Activated naive CD4-positive, alpha-beta T cell (primary cell): ENCODE results near the gene CSNK1D.

Experiments
- DNase-seq, 4 experiments: peaks; one replicate each; lab custom pipeline; 2025; lab: John Stamatoyannopoulos, UW

CSNK1D gene

DNA sequence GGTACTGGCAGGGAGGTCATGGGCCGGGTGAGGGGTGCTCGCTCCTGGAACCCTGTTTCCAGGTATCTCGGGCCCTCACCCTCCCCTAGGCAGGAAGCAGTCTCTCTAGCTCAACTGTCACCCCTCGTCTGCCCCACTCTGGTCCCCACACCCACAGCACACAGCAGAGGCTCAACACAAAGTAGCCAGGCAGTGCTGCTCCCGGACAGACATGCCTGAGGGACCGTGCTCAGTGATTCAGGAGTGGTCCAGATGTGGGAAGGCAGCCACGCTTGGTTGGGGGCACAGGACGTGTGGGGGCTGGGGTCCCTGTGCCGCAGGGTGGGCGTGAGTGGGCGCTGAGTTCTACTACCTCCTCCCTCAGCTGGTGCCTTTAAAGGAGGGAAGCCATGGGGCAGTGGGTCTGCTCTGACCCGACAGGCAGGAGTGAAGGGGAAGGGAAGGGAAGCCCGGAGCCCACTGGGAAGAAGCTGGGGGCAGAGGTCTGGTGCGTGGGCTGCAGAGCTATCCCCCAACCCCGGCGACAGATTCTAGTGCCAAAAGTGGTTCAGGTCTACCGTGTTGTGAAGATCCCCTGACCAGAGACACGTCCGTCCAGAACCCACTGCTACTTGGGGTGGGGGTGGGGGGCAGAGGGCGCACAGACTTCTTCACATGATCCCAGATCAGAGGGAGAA, 32.9 kb downstream of the CSNK1D start:
- no peak for DNase-seq

DNA sequence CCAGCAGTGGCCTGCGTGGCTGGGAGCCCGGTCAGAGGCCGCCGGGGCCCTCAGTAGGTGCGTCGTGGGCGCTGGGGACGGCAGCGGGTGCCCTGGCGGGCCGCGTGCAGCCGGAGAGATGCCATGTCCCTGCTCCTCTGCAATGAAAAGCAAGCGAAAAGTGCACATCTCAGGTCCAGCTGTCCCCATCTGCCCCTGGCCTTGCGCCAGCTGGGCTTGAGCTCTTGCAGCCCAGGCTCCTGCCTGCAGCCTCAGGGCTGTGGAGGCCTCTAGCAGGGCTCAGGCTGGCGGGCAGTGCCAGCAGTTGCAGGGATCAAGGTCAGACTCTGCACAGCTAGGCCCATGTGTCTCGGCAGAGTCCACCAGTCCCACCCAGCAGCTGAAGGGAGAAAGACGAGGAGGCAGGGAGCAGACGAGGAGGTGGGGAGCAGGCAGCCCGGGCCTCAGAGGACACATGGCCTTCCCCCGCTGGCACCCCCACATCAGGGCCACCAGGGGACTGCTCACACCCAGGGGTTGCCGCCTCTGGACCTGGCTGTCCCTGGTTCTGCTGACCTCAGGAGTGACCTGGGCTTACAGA, 33.5 kb downstream of the CSNK1D start:
- DNase-seq, result no peak

DNA sequence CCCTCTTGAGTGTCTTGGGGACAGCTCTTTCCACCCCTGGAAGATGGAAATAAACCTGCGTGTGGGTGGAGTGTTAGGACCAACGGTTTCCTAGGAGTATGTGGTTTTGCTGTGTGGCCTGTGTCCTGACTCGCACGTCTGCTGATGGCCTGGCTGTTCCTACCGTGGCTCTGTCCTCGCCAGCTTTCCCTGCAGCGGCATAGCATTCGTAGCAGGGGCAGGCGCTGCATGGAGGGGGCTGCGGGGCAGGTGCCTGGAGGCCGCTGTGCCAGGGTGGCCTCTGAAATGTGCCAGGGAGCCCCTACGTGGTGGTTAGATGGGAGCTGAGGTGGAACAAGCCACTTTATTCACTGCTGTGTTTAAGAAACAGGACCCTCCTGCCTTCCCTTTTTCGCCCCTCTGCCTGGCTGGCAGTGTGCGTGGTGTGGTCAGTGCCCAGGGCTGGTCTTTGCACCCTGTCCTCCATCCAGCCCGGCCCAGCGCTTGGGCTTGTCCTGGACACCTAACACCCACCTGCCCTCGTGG, 34.0 kb downstream of the CSNK1D start:
- no peak for DNase-seq

DNA sequence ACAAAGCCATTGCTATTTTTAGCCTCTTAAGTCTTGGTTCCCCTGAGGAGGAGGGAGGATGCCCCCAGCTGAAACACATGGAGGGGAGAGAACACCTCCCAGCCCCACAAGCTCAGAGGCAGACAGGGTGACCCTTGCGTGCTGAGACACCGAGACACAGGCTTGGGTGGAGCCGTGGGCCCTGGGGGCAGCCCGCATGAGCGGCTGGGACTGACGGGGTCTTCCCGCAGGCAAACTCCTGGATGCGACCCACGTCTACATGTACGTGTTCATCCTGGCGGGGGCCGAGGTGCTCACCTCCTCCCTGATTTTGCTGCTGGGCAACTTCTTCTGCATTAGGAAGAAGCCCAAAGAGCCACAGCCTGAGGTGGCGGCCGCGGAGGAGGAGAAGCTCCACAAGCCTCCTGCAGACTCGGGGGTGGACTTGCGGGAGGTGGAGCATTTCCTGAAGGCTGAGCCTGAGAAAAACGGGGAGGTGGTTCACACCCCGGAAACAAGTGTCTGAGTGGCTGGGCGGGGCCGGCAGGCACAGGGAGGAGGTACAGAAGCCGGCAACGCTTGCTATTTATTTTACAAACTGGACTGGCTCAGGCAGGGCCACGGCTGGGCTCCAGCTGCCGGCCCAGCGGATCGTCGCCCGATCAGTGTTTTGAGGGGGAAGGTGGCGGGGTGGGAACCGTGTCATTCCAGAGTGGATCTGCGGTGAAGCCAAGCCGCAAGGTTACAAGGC, 34.9 kb downstream of the CSNK1D start:
- DNase-seq, result peak in 2 of 4 experiments; percentile 36 to 51

DNA sequence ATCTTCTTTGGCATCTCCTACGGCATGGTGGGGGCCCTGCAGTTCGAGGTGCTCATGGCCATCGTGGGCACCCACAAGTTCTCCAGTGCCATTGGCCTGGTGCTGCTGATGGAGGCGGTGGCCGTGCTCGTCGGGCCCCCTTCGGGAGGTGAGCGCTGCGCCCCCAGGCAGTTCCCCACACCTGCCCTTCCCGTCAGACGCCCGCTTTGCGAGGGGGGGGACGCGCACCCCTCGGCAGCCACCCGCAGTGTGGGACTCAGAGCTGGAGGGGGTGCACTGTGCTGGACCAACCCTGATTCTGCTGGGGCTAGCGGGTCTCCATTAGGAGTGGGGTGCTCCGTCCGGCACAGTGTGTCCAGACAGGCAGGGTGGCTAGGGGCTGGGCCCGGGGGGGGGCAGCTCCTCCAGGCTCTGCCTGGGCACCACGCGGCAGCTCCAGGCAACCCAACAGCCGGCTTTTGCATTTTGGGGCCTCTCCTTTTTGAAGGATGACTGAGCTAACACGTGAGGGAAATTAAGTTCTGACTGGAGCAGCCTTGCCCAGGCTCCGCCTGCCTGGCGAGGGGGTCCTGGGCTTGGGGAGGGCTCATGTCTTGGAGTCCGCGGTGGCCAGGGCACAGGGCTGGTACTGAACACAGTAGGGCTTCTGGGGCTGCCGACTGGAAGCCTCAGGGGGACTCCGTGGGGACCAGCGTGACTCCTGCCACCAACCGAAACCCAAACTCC, 35.6 kb downstream of the CSNK1D start:
- DNase-seq, result no peak

DNA sequence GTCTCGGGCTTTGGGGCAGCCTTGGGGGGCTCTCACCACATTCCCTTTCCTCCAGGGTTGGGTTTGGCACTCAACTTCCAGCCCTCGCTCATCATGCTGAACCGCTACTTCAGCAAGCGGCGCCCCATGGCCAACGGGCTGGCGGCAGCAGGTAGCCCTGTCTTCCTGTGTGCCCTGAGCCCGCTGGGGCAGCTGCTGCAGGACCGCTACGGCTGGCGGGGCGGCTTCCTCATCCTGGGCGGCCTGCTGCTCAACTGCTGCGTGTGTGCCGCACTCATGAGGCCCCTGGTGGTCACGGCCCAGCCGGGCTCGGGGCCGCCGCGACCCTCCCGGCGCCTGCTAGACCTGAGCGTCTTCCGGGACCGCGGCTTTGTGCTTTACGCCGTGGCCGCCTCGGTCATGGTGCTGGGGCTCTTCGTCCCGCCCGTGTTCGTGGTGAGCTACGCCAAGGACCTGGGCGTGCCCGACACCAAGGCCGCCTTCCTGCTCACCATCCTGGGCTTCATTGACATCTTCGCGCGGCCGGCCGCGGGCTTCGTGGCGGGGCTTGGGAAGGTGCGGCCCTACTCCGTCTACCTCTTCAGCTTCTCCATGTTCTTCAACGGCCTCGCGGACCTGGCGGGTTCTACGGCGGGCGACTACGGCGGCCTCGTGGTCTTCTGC, 36.3 kb downstream of the CSNK1D start:
- no peak for DNase-seq

DNA sequence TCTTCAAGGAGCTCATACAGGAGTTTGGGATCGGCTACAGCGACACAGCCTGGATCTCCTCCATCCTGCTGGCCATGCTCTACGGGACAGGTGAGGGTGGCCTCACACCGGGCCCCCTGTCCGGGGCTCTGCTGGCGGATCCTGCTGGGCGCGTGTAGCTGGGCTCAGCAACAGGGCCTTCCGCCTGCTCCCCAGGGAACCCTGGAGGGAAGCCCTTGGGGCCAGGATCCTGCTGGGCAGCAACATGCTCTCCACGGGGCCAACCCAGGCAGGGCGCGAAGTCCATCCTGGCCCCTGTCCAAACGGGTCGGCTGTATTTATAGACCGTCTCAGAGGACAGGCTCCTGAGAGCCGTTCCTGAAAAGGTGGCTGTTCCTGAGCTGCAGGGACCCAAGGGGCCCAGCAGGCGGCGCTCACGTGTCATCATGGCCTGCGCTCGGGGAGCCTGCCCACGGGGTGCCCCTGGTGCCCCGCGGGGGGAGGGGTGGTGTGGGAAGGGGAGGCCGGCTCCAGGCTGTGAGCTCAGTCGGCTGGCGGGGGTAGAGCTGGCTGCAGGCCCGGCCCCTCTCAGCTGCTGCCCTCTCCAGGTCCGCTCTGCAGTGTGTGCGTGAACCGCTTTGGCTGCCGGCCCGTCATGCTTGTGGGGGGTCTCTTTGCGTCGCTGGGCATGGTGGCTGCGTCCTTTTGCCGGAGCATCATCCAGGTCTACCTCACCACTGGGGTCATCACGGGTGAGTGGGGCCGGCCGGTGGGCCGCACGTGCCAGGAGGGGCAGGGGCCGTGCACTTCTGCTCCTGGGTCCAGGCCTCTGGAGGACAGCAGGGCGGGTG, 37.1 kb downstream of the CSNK1D start:
- DNase-seq, result peak in 3 of 4 experiments; percentile 46 to 63 (median 49)

DNA sequence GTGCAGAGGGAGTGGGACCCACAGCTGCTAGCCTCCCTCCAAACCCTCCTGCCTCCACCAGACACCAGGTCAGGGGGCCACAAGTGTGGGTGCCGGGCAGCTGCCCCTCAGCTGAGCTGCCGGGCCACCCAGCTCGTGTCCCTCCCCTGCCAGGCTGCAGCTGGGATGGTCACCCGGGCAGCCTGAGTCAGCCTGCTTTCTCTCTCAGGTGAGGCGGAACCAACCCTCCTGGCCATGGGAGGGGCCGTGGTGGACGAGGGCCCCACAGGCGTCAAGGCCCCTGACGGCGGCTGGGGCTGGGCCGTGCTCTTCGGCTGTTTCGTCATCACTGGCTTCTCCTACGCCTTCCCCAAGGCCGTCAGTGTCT, 37.7 kb downstream of the CSNK1D start:
- no peak for DNase-seq

DNA sequence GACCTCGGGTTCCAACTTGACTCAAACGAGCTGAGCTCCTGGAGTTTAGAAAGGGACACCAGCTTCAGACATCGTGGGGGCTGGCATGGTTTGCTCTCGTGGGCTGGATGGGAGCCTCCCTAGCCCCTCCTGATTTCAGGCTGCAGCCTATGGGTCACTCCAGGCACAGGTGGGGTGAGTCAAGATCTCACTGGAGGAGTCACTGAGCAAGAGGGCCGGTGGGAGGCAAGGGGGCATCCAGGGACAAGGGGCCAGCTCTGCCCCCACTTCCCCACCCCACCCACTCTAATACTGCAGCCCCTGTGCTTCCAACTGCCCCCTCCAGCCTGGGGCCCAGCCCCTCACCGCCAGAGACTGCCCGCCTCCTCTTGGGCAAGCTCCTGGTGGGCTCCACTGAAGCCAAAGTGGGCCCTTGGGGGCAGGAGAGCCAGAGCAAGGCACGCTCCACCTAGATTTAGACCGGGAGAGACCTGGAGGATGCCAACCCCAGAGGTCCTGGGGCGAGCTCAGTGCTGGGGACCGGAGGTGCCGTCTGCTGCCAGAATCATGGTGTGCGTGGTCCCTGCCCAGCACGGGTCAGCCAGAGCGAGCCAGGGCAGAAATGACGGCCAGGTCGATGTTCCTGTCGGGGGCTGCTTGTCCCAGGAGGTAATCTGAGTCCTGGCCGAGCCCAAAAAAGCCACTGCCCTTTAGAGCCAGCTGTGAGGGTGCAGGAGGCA, 38.3 kb downstream of the CSNK1D start:
- DNase-seq, result no peak

DNA sequence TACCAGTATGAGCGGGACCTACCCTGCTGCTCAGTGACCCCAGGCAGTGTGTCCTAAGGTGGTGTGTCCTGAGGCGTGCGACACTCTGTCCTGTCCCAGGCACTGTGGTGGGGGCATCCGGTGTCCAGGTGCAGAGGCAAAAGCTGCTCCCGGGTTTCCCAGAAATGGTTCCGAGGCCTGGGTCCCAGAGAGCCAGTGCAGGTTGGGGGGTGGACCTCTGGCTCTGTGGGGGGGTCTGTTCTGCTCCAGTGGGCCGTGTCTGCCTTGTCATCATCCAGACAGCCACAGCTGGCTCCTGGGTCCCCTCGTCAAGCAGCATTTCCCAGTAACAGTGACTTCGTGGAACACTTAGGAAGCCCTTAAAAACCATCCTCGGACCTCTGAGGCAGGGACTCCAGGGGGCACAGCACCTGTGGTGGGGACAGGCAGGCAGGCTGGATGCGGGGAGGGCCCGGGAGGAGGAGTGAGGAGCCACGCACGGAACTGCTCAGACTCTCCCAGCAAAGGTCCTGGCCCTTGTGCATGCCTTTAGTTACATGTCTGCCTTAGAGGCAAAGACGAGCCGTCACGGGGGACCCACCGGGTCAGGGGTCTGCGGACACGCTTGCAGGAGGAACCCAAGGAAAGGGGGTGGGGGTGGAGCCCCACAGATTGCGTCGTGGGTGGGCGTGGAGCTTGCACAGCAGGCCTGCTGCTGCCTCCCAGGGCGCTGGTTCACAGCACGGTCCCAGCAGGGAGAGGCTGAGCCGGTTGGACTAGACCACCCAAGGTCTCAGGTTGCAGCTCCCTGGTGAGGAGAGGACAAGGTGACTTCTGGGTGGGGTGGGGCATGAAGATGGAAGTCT, 39.1 kb downstream of the CSNK1D start:
- no peak for DNase-seq

DNA sequence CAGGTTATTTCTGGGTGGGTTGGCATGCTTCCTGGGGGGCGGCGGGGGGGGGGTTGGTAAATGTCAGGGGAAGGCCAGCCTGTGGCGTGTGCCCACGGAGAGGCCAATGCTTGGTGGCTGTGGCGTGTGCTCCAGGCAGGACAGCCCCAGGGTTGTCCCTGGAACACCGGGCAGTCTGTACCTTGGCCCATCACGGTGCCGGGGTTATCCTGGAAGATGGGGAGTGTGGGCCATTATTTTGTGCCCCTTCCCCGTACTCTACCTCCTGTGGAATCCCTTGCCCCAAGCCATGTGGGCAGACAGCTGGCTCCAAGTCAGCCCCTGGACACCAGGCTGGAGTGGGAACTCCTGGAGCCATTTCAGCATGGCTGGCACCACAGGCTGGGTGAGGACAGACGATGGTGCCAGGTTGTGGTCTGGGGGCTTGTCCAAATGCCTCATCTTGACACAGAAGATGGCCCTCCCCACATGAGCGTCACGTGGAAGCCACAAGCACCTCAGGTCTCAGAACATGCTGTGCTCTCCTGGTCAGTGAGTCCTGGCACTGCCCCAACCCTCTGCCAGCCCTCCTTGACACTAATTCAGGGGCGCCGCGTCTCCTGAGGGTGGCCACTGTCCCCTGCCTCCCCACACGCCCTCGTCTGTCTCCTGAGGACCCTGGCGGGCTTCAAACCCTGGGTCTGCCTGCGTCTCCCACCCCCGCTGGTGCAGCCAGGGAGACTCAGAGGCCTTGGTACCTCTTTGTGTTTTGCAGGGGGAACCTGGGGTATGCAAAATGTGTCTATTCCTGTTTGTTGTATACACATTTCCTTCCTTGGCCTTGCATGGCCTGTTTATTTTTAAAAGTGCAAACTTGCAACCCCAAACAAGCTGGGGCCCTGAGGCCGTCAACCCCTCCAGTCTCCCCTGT, 40.4 kb downstream of the CSNK1D start:
- no peak for DNase-seq

DNA sequence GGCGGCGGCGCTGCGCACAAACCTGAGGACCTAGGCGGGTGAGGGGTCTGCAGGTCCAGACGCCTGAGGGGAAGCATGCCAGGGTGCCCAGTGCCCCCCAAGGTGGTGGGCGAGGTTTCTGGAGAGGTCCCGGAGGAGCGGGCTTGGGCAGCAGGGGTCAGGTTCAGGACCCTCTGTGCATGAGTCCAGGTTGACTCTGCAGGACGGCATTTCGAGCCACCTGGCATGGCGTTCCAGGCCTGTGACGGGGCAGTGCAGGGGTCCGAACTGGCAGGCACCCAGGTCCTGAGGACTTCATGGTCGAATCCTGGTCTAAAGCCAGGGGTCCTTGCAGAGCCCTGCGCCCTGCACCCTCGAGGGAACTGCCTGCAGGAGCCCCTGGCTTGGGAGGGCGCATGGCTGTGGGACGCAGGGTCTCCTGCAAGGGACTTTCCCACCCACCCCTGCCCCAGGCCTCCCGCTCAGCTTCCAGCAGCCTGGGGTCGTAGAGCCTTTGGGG, 41.1 kb downstream of the CSNK1D start:
- no peak for DNase-seq

DNA sequence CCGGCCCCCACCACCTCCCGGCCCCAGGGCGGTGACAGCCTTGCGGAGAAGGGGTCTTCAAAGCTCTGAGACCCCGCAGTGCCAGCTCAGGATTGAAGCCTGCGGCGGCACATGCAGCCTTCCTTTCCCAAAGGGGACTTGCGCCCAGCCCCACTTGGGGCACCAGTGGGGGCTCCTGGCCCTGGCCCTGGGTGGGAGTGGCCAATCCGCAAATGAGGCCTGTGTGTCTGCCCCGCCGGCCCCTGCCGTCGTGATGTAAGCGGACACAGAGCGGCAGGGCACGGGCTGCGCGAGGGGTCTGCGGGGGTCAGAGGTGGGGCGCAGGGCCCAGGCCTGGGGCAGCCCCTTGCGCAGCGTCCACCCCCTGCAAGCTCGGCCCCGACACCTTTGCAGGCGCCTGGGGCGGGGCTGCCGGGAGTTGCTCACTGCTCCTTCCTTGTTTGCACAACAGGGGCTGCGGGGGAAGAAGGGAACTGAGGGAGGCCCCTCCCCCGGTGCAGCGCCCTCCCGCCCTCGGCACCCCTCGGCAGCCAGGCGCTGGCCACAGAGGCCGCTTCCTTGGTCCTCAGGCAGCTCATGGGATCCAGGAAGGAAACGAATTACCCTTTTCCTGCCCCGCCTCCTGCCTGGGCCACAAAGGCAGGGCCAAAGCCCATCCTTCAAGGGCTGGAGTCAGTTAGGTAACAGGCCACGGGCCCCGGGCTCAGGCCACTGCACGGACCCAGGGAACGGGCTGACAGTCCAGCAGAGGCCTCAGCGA, 41.8 kb downstream of the CSNK1D start:
- peak in 1 of 4 experiments; percentile 23 for DNase-seq

DNA sequence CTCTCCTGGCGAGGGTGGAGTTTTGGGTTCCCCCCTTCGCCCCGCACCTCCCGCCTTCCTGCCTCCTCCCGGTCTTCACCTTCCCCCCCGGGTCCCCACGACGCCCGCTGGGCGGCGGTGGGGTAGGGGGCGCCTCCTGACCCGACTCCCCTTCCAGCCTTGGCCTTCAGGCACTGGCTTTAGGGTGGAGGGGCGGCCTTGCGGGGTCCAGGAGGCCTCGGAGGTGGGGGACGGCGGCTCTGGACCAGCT, 42.3 kb downstream of the CSNK1D start:
- no peak for DNase-seq

DNA sequence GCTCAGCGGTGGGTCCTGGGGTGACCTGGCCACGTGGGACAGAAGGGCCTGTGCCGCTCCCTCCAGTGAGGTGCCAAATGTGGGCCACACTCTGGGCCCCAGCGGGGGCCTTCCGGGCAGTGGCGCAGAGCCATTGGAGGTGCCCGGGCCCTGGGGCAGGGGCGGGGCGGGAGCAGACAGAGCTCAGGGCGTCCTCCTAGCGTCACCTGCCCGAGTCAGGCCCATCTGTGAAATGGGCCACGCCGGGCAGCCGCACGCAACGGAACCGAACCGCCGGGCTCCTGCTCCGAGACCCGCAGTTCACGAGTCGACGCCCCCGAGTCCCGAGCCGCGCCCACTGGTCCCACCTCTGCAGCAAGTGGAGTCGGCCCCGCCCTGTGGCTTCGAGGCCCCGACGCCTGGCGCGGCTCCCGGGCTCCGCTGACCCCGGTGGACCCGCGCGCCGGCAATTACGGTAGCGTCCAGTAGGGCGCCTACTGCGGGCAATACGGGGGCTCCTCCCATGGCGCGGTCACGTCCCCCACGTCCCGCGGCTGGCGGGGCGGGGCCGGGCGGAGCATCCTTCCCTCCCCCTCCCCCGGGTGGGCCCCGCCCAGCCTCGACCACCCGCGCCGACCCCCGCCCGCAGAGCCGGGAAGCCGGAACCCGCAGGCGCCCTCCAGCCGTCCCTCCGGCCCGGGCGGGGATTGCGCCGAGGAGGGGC, 42.7 kb downstream of the CSNK1D start:
- DNase-seq, result peak in 1 of 4 experiments; percentile 43

DNA sequence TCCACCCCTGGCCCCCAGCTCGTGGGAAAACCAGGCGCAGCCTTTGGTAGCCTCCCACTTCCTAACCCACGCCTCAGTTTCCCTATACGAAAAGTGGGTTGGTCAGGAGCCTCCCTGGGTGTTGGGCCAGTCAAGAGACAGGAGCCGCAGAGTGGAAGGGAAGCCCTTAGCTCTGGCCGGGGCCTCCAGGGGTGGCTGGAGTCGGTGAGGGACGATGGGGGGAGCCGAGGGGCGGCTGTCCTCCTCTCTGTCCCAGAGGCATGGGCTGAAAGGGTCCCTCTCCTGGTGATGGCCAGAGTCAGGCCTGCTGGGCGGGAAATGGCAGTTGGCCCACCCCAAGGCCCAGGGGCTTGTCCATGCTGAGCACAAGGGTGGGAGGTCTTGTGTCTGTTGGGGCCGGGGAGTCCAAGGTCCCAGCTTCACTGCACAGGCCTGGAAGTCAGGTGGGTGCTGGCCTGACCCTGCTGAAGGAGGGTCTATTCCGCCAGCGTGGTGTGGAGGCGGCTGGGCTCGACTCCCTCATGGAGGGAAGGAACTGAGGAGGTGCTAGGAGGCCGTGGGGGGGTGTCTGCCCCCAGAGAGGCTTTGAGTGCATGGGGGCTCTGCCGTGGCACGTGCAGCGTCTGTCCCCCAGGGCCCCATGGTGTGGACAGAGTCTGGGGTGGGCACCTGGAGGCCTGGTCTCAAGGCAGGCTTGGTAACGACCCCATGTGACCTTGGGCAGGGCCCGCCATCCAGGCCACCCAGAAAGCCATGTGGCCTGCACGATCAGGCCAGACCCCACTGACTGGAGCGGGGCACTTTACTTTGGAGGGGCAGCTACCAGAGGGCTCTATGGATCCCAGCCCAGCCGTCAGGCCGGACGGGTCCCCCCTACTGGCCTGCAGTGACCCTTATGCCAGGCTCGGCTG, 43.5 kb downstream of the CSNK1D start:
- no peak for DNase-seq
